Activated CD4-positive, alpha-beta T cell treated with anti-CD3 and anti-CD28 coated beads, Interleukin-10, Interleukin-2, amounts not matched to agents 100 ng/mL and 50 ng/mL, durations not matched to agents 16 hours and 8 hours (primary cell): Measurements from ENCODE around the gene IGHMBP2.

Source experiments
- DNase-seq: peaks from one replicate; pipeline ENCODE4 v3.0.0-alpha.2; 2020

IGHMBP2 gene

DNA sequence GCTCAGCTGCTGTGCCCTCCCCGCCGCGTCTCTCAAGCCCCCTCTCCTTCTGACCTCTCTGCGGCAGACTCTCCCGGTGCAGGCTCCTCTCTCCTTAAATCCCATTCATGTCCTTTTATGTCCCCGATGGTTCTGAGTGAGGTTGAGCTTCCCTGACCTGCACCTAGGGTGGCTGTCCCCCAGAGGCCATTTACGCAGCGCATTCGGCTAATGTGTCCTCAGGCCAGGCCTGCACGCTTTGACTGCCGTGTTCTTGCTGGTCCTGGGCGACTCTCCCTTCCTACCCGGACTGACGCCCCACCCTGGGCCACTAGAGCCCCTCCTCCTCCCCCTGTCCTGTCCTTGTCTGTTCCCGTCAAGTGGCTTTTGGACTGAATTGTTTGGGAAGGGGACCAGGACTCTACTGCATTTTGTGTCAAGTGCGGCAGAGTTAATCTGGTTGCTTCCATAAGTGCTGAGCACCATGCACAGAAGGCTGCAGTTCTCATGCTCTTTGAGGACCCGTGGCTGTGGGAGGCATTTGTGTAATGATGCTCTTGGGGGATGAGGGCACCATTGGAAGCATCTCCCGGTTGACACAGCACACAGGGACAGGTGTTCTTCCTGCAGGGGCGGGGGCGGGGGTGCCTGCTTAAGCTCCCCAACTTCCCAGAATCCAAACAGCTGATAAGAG, 37.1 kb downstream of the IGHMBP2 start:
- DNase-seq = no peak

DNA sequence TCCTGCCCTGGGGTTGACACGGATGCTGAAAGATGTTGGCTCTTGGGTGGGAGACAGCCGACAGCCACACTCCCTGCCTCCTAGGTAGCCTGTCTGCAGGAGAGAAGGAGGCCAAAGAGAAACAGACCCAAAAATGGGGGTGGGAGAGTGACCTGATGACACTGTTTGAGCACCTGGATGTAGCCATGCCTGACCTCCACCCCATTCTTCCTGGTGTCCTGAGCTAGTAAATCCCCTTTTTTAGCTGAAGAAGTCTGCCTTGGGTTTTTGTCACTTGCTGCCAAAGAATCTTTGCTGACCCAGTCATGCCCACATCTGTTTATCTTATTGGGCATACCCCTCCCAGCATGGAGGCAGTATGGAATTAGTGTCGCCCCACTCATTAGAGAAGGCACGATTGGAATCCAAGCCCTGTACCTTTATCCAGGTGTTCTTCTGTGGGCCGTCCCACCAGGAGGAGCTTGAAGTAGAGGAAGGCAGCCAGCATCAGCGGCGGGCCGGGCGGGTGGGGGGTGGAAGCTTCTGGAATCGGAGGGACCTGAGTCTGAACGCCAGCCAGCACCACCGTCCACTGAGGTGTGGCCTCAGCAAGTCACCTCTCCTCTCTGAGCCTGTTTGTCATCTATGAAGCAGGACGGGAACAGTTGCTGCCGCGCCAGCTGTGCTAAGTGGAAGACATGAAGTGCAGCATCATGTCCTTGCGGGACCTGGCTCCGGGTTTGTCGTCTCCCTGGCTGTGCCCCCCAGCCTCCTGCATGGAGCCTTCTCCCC, 37.8 kb downstream of the IGHMBP2 start:
- no peak for DNase-seq

DNA sequence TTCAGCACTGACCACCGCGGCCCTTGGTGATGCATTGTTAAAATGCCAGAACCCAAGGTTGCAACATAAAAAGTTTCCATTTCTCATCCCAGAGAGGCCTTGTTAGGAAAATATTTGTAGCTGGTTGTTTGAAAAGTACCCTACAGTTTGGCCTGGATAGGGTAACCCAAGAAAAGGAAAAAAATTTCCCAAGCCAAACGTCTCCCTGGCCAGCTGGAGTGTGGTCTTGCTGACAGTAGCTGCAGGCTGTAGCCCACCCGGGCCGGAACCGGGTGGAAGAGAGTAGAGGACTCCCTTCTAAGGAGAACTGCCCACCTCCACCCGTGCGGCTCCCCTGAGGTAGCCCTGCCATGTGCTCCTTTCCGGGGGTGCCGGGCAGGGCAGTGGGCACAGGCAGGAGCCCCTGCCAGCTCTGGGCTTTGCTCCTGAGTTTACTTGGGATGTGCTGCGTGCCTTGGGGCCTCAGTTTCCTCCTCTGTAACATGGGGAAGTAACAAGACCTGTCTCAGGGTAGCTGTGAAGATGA, 38.5 kb downstream of the IGHMBP2 start:
- no peak for DNase-seq

DNA sequence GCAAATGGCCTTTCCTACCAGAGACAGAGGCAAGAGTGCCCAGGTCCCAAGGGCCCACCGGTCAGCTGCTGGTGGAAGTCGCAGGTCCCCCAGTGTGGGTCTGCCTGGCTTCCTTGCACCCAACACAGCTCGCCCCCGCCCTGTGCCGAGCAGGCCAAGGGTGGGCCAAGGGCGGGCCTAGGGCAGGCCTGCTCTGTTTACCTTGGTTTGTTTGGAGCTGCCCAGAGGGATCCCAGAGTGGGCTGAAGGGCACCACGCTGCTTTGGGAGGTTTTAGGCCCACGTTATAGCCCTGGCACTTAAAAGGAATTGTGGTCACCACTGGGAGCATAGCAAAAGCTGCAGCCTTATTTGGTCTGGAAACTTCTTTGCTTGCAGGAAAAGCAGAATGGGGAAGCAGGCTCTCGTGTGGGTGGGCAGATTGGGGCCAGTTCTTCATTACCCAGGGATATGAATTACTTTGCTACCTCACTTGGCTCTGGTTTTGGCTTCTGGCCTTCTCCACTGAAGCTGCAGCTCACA, 39.1 kb downstream of the IGHMBP2 start:
- no peak for DNase-seq

DNA sequence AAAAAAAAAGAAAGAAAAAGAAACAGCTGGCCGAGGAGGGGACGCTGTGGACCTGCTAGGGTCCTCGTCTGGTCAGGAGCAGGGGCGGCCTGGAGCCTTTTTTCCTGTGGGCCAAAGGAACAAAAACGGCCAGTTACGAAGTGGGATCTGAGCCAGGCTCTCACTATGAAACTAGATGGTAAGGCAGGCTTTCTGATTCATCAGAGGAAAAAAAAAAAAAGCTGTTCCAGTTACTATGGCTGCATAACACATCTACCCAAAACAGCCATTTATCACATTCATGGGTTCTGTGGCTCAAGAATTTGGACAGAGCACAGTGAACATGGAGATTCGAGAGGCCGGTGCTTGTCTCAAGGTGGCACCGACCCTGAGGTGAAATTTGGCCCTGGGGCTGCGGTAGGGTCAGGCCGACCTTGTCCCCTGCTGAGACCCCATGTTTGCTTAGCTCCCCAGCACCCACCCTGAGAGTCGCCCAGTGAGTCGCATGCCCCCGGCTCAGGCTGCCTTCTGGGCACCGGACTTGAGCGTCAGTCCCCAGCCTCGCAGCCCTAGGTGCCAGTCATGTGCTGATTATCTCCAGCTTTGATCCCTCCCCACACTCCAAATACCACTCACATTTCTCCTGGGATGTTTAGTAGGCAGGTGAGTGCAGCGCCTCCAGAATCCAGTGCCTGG, 42.9 kb downstream of the IGHMBP2 start:
- DNase-seq = no peak

DNA sequence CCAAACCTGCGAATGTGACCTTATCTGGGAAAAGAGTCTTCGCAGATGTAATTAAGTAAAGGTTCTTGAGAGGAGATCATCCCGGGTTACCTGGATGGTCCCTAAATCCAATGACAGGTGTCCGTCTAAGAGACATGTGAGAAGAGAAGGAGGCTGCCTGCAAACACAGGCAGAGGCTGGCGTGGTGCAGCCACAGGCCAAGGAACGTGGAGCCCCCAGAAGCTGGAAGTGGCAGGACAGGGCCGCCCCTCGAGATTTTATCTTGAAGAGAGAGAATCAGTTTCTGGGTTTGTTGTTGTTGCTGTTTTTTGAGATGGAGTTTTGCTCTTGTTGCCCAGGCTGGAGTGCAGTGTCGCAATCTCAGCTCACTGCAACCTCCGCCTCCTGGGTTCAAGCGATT, 43.5 kb downstream of the IGHMBP2 start:
- no peak for DNase-seq

DNA sequence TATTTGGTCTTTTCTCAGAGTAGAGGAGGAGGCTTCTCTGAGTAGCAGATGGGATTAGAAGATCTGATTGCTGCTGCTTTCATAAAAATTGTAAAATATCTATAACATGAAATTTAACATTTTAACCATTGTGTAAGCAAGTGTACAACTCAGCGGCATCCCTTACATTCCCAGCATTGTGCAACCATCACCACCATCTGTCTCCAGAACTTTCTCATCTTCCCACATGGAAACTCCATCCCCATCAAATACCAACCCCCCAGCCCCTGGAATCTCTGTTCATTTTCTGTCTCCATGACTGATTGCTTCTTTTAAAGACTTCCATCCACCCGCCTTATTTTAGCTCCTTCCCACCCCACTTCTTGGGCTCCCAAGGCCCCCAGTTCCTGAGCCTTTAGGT, 44.8 kb downstream of the IGHMBP2 start:
- no peak for DNase-seq

DNA sequence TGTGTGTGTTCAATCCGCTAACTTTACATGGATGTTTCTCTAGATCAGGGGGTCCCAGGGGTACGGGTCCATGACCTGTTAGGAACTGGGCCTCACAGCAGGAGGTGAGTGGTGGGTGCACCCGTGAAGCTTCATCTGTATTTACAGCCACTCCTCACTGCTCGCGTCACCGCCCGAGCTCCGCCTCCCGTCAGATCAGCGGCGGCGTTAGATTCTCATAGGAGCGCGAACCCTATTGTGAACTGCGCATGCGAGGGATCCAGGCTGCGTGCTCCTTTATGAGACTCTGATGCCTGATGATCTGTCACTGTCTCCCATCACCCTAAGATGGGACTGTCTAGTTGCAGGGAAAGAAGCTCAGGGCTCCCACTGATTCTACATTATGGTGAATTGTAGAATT, 45.2 kb downstream of the IGHMBP2 start:
- DNase-seq = no peak

DNA sequence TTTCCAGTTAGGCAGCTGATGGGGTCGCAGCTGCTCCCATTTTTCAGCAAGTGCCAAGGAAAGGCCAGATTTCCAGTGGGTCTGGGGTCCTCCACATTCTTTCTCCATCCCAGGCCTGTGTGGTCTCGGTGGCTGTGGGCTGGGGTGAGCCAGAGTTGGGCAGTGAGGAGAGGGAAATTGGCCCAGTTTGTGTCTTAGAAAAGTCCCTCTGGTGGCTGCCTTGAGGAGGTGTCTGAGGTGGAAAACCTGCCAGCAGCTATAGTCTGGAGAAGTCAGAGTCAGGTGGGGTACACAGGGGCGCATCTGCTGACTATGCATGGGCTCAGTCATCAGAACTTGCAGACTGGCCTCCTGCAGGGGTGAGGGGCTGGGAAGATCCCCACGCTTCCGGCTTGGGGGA, 46.6 kb downstream of the IGHMBP2 start:
- peak; percentile 4 for DNase-seq

DNA sequence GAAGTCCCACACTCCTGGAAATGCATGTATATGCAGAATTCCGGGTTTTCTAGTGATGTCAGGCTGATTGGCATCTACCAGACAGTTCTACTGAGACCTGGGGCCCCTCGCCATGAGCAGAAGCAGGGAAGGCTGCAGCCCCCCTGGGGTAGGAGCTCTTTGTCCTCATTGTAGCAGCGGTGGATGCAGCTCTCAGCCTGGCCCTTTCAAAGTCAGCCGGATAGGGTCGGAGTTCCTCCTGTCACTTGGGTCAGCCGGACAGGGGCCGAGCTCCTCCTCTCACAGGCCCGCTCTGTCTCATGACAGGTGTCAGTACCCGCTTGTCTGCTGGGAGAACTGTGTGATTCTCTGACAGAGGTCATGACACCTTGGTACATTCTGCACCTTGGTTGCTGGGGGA, 47.1 kb downstream of the IGHMBP2 start:
- no peak for DNase-seq

DNA sequence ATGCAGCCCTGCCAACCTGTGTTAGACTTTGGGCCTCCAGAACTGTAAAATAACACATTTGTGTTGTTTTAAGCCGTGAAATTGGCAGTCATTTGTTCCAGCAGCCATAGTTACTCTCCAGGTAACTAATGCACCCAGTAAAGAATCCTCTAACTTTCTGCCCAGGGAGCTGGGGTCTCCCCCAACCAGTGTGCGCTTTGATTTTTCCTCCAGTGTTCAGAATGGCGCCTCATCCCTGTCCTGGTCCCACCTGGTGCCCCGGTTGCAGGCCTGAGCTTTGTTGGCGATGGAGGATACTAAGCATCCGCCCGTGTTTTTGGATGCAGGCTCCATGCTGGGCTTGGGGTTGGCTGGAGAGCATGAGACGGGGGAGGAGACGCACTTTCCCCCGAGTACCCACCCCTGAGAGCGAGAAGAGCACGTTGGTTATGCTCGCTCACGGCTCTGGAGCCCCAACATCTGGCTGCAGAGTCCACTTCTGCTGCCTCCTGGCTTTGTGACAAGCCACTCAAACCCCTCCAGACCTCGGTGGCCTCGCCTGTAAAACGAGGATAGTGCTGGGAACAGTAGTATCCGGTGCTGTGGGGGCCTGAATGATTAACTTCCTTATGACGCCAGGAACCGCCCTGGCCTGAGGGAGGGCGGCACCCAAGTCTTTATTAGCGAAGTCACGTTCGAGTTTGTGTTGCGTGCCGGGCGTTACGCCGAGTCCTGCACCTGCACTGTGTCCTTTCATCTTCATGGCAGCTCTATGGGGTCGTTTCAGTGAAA, 51.3 kb downstream of the IGHMBP2 start:
- DNase-seq = no peak

DNA sequence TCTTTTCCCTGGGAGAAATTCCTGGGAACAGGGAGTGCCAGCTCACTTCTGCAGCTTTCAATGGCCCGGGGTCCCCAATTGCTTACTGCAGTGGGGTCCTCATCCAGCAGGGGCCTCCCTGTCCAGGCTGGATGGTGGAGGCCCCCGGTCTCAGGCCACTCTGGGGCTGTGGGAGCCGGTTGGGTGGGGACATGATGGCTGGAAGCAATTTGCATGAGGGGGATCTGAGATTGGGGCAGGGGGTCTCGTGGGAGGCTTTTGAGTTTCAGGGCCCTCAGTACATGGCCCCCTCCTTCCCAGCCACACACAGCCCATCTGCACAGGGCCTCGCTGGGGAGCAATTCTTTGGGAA, 51.9 kb downstream of the IGHMBP2 start:
- DNase-seq = no peak

DNA sequence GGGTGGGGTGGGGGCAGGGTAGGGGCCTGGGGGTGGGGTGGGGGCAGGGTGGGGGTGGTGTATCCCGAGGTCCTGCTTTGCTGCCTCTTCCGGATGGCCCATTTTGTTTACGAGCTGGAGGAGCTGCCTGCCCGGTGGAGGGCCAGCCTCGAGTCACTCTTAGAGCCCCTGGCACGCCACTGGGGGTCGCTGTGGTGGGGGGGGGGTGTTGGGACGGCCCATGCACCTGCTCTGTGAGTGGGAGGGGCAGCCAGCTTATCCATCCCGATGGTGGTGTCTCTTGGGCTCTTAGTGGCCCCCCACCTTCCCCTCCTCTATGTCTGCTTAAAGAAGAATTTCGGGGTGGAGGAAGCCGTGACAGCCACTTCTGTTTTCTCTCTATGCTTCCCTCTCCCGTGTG, 52.5 kb downstream of the IGHMBP2 start:
- DNase-seq = peak; percentile 27

DNA sequence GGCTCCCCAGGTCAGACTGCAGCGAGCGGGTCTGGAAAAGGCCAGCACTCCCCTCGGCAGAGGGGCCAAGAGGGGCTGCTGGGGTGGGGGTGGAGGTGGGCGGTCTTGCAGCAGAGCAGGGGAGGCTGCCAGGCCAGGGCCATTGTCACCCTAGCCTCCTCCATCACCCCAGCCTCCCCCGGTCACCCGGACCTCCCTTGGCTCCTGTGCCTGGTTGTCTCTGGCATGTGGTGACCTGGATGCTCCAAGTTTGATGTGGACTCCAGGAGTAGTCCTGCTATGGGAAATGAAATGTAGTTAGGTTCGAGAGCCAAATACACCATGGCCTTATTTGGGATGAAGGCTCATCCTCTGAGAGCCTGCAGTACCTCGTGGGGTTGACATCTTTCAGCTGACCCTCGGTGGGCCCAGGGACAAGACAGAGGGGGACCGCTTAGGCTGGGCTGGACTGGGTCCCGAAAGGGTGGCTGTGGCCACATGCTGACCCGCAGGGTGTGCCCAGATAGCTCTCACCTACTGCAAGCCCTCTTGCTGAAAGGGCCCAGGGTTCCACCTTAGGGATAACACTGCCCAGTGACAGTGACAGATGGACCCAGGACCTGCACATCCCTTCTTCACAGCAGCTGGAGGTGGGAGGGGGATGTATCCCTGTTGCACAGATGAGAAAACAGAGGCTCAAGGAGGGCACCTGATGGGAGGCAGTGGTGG, 53.0 kb downstream of the IGHMBP2 start:
- no peak for DNase-seq

DNA sequence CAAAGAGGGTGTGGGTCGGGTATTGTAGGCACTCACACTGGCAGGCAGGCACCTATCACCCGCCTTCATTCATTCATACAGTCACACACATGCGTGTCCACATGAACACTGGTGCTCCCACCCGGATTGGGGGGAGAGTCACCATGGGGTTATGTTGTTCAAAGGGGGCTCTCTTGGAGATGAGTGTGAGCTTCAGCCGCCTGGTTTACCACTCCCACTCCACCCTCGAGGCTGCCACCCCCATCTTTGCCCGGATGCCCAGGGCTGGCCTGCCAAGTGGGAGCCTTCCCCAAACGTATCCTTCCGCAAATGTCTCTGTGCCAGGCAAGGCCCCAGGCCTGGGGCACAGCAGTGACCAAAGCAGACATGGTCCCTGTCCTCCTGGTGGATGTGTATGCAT, 54.5 kb downstream of the IGHMBP2 start:
- DNase-seq = no peak

DNA sequence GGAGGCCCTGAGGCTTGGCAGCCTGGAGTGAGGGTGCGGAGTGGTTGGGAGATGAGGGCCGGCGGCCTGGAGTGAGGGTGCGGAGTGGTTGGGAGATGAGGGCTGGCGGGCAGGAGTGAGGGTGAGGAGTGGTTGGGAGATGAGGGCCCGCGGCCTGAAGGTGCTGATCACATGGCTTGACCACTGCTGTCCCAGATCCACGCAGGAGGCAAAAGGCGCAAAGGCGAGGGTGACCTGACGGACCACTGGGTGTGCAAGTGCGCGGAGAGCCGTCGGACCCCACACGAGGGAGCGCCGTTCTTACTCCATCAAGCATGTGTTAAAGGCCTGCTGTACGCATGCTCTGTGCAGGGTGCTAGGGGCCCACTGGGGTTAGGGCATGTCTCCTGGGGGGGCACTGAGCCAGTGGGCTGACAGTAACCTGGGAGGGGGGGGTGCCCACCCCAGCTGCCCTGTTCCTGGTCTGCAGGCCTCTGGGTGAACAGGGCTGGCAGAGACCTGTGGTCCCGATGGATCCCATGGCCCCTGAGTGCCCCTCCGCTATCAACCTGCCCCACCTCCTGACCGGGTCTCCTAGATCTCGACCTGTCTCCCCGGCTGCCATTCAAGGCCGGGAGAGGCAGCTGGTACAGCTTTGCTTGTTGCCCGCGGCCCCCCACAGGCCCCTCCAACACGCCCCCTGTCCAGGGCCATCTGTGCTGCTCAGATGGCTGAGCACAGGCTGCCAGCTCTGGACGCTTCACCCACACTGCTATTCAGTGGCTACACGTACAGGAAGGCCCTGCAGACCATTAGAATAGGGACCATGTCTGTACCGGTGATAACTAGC, 56.0 kb downstream of the IGHMBP2 start:
- DNase-seq = no peak

DNA sequence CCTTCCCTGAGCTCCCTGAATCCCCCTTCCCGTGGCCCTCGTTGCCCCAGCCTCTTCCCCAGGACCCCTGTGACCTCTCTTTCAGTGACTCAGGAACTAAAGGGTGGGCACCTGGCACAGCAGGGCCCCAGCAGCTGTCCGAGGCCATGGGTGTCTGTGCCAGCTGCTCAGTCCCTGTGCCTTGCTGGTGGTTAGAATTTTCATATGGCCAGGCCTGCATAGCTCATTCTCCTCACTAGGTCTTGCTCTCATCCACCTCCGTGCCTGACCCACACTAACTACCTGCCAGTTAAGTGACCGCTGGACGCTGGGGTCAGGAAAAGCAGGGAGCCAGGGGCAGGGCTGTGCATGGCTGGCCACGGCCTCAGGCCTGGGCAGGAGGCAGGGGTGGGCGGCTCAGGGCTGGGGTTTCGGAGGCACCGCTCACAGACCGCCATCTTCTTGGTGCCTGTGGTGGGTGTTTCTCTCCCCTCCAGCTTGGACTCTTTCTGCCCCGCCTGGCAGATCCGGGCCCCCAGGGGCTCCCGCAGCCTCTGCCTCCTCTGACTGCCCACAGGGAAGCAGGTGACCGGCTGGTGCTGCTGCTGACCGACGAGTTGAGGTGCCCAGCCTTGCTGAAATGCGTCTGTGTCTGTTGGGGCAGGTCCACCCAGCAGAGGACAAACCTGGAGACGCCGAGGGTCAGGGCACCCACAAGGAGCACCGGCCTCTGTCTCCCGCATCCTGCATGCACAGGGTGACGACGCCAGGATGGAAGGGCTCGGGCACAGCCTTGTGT, 56.8 kb downstream of the IGHMBP2 start:
- no peak for DNase-seq

DNA sequence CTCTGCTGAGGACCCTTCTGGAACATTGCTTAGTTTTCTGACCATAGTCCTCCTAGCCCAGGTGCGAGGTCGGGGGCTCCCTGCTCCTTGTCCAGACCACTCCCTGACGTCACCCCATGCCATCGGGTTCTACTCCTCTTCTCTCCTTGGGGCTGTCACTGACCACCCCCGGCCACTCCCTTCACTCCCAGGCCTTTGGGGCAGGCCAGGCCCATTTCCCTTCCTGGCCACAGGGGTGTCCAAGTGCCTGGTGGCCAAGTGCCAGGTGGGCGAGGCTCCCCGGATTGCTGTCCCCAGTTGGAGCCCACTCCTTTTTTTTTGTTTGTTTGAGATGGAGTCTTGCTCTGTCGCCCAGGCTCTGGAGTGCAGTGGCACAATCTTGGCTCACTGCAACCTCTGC, 57.6 kb downstream of the IGHMBP2 start:
- no peak for DNase-seq

DNA sequence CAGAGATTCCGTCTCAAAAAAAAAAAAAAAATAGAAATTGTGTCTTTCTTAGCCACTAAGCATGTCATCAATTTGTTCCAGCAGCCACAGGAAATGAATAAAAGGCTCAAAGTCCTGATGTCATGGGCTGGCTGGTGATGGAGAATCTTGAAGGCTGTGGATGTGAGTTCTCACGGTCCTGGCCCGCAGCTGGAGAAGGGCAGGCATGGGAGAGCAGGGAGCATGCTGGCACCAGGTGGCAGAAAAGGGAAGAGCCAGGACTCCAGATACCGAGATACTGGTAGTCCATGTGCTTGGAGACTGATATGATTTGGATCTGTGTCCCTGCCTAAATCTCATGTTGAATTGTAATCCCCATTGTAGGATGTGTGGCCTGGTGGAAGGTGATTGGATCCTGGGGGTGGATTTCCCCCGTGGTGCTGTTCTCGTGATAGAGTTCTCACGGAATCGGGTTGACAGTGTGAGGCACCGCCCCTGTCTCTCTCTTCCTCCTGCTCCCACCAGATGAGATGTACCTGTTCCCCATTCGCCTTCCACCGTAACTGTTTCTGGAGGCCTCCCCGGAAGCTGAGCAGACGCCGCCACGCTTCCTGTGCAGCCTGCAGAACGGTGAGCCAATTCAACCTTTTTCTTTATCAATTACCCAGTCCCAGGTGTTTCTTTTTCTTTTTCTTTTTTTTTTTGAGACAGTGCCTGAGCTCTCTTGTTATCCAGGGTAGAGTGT, 59.0 kb downstream of the IGHMBP2 start:
- no peak for DNase-seq

DNA sequence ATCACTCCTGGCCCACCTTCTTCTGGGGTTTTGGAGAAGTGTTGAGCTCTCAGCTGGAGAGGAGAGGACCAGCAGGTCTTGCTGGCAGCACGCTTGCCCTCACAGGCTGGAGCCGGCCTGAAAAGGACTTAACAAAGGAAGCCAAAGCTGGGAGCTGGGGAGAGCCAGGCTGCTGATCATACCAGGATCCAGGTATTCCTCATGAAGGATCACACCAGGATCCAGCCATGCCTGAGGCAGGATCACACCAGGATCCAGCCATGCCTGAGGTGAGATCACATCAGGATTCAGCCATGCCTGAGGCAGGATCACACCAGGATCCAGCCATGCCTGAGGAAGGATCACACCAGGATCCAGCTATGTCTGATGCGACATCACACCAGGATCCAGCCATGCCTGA, 60.1 kb downstream of the IGHMBP2 start:
- no peak for DNase-seq
